ENCODE data around the gene RBL2. TPM values are rescaled to one million over a fixed set of nuclear protein-coding genes. Genes with fewer than 3 reads are reported as not detected.
A peak's percentile ranks its signal among the peaks of the same experiment; 100 is the strongest.

The RBL2 gene
- total RNA-seq, 3 donors from 2014 or later = 55.0 to 75.6 (median 75.2) TPM

- no peaks in the 10 kb centered on the region for H3K4me1 ChIP-seq (ENCODE audit: low read depth)
- H3K9me3 ChIP-seq = peaks cover 15% of the 10 kb centered on the region
- no peak for TF ChIP-seq CTCF (IDR thresholded peaks at IDR 0.05)
- ATAC-seq = no peak
- H3K4me3 ChIP-seq = no peak overlapping the region
- intact Hi-C loops (cut with DNase I, micrococcal nuclease) = no loop called here
- DNase-seq = no peak
- no peaks in the 10 kb centered on the region for H3K36me3 ChIP-seq (ENCODE audit: low read depth)
Observed at GRCh38 chr16:53428681-53429080, 5.6 kb upstream of the RBL2 start.

- Histone ChIP-seq H3K4me1 (ENCODE audit: low read depth) (no peaks in the 10 kb centered on the region), H3K36me3 (ENCODE audit: low read depth) (no peaks in the 10 kb centered on the region), H3K9me3 (peaks cover 8% of the 10 kb centered on the region), H3K4me3 (no peak overlapping the region)
- no peak for TF ChIP-seq CTCF (IDR thresholded peaks at IDR 0.05)
- peak in 1 of 3 donors; percentile 28 for DNase-seq
- ATAC-seq = no peak
- intact Hi-C loops (cut with DNase I, micrococcal nuclease) = no loop called here
Observed at GRCh38 chr16:53429221-53429943, 4.9 kb upstream of the RBL2 start.

- intact Hi-C loops (cut with DNase I, micrococcal nuclease) = no loop called here
- no peak for DNase-seq
- Histone ChIP-seq H3K4me1 (ENCODE audit: low read depth) (no peaks in the 10 kb centered on the region), H3K36me3 (ENCODE audit: low read depth) (no peaks in the 10 kb centered on the region), H3K9me3 (no peaks in the 10 kb centered on the region), H3K4me3 (no peak overlapping the region)
- ATAC-seq = no peak
- no peak for TF ChIP-seq CTCF (IDR thresholded peaks at IDR 0.05)
Observed at GRCh38 chr16:53430363-53430762, 3.9 kb upstream of the RBL2 start.

GRCh38 chr16:53433509-53433908, 762 bp upstream of the RBL2 start:
- Histone ChIP-seq H3K9me3 (no peaks in the 10 kb centered on the region), H3K4me3 (no peak overlapping the region), H3K36me3 (ENCODE audit: low read depth) (no peaks in the 10 kb centered on the region), H3K4me1 (ENCODE audit: low read depth) (peaks cover 6% of the 10 kb centered on the region)
- ATAC-seq = no peak
- intact Hi-C loops (cut with DNase I, micrococcal nuclease) = no loop called here
- no peak for DNase-seq
- no peak for TF ChIP-seq CTCF (IDR thresholded peaks at IDR 0.05)

- intact Hi-C loops (cut with DNase I, micrococcal nuclease) = no loop called here
- no peak for DNase-seq
- Histone ChIP-seq H3K4me3 (peak overlapping the region; percentile 100), H3K9me3 (no peaks in the 10 kb centered on the region), H3K4me1 (ENCODE audit: low read depth) (peaks cover 6% of the 10 kb centered on the region), H3K36me3 (ENCODE audit: low read depth) (no peaks in the 10 kb centered on the region)
- TF ChIP-seq CTCF (IDR thresholded peaks at IDR 0.05) = no peak
- no peak for ATAC-seq
Observed at GRCh38 chr16:53433930-53434376, 318 bp upstream of the RBL2 start.

Data from mucosa of descending colon (tissue), 3 donors.